ENCODE measurements around the gene ARAP3.
"Not testable (repeated sequence)": the region's sequence is repeated elsewhere in the genome, so short reads cannot be mapped to it uniquely, and the experiment has no call there.

Gene ARAP3, protein sequence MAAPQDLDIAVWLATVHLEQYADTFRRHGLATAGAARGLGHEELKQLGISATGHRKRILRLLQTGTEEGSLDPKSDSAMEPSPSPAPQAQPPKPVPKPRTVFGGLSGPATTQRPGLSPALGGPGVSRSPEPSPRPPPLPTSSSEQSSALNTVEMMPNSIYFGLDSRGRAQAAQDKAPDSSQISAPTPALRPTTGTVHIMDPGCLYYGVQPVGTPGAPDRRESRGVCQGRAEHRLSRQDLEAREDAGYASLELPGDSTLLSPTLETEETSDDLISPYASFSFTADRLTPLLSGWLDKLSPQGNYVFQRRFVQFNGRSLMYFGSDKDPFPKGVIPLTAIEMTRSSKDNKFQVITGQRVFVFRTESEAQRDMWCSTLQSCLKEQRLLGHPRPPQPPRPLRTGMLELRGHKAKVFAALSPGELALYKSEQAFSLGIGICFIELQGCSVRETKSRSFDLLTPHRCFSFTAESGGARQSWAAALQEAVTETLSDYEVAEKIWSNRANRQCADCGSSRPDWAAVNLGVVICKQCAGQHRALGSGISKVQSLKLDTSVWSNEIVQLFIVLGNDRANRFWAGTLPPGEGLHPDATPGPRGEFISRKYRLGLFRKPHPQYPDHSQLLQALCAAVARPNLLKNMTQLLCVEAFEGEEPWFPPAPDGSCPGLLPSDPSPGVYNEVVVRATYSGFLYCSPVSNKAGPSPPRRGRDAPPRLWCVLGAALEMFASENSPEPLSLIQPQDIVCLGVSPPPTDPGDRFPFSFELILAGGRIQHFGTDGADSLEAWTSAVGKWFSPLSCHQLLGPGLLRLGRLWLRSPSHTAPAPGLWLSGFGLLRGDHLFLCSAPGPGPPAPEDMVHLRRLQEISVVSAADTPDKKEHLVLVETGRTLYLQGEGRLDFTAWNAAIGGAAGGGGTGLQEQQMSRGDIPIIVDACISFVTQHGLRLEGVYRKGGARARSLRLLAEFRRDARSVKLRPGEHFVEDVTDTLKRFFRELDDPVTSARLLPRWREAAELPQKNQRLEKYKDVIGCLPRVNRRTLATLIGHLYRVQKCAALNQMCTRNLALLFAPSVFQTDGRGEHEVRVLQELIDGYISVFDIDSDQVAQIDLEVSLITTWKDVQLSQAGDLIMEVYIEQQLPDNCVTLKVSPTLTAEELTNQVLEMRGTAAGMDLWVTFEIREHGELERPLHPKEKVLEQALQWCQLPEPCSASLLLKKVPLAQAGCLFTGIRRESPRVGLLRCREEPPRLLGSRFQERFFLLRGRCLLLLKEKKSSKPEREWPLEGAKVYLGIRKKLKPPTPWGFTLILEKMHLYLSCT (N-terminal part only)

DNA sequence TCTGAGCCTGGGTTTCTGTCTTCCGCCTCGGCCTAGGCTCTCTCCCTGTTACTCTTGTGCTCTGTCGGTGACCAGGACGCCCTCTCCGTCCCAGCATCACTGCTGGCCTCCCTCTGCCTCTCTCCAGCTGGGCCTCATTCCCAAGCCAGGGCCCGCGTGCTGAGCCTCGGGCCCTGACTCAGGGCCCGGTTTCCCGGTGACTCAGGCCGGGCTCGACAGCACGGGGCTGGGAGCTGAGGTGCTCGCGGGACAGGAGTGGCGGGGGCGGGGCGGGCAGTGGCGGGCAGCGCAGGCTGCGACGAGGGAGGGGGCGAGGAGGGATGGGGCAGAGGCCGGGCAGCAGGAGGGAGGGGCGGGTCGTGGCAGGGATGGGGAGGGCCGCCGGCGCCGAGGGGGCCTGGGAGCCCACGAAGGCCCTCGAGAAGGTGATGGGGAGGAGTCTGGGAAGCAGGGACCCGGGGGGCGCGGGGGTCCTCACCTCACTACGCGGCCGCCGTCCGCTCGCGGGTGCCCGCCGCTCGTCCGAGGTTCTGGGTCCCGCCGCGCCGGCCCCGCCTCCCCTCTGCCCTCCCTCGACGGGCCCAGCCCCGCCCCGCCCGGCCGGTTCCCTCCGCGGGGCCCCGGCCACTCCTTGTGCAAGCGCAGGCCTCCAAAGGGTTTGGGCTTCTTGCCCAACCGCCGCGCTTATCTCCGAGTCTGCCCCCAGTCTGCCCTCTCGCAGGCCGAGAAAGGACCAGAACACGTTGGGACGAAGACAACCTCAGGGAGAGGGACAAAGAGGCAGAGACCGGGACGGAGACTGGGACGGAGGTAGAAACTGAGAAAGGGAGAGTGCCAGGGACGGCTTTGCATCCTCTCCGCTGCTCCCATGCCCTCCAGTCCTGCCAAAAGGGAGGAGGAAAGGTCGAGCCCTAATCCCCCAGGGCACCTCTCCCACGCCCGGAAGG is at the start of gene ARAP3:
TSS of gene ARAP3 (minus strand) at position 536 of the 947 bp plus-strand sequence. CDS start 1,744 bp downstream, outside the sequence.
- no peaks in the 10 kb centered on the region for H3K36me3 ChIP-seq (ENCODE audit: insufficient read depth, low read length)
- H2AFZ ChIP-seq (ENCODE audit: low read depth, low read length) = peak within 1 kb of the TSS; percentile 26
- H3K9me3 ChIP-seq (ENCODE audit: low read length) = no peaks in the 10 kb centered on the region
- no peaks in the 10 kb centered on the region for H3K27me3 ChIP-seq (ENCODE audit: insufficient read depth, low read length)
- H3K4me3 ChIP-seq (ENCODE audit: low read length) = peak within 1 kb of the TSS; percentile 41
- H3K4me1 ChIP-seq (ENCODE audit: insufficient read depth, low read length) = peaks cover 17% of the 10 kb centered on the region

DNA sequence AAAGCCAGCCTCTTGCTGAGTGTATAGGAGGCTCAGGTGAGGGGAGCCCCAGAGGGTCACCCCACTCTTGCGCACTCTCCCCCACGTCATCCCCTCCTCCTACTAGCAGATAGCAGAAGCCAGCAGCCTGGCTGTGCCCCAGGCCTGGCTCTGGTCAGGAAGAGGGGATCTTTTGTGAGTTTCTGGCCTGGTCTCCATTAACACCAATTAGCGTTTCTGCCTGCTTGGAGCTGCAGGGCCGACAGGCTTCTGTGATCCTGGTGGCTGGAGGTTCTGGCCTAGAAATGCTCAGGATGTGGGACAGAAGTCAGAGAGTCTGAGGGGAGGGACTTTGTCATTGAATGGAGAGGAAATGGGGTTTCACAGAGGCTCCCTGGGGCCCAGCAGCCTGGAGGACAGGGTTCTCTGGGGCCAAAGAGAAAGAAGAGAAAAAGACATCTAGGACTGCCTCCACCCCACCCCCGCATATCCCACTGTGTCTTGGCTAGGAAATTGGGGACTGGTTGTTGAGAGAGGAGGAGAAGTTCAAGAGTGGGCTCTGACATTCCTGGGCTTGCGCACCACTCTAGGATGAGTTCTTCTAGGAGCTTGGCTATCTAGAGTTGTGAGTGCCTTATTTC is 47.5 kb upstream of the ARAP3 start:
- H2AFZ ChIP-seq (ENCODE audit: low read depth, low read length) = no peak overlapping the region
- peaks cover 12% of the 10 kb centered on the region for H3K27me3 ChIP-seq (ENCODE audit: insufficient read depth, low read length)
- no peaks in the 10 kb centered on the region for H3K9me3 ChIP-seq (ENCODE audit: low read length)
- no peaks in the 10 kb centered on the region for H3K36me3 ChIP-seq (ENCODE audit: insufficient read depth, low read length)
- no peak overlapping the region for H3K4me3 ChIP-seq (ENCODE audit: low read length)
- no peaks in the 10 kb centered on the region for H3K4me1 ChIP-seq (ENCODE audit: insufficient read depth, low read length)

DNA sequence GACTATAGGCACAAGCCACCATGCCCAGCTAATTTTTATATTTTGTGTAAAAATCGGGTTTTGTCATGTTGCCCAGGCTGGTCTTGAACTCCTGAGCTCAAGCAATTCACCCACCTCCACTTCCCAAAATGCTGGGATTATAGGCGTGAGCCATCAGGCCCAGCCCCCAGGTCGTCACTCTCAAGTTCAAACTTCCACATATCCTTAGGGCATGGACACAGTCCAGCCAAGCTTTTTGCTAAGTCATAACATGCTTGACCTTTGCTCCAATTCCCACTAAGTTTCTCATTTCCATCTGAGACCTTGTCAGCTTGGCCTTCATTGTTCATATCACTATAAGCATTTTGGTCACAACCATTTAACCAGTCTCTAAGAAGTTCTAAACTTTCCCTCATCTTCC is 43.9 kb upstream of the ARAP3 start:
- no peaks in the 10 kb centered on the region for H3K9me3 ChIP-seq (ENCODE audit: low read length)
- H2AFZ ChIP-seq (ENCODE audit: low read depth, low read length) = no peak overlapping the region
- no peaks in the 10 kb centered on the region for H3K36me3 ChIP-seq (ENCODE audit: insufficient read depth, low read length)
- peaks cover 9% of the 10 kb centered on the region for H3K27me3 ChIP-seq (ENCODE audit: insufficient read depth, low read length)
- H3K4me3 ChIP-seq (ENCODE audit: low read length) = no peak overlapping the region
- H3K4me1 ChIP-seq (ENCODE audit: insufficient read depth, low read length) = no peaks in the 10 kb centered on the region

DNA sequence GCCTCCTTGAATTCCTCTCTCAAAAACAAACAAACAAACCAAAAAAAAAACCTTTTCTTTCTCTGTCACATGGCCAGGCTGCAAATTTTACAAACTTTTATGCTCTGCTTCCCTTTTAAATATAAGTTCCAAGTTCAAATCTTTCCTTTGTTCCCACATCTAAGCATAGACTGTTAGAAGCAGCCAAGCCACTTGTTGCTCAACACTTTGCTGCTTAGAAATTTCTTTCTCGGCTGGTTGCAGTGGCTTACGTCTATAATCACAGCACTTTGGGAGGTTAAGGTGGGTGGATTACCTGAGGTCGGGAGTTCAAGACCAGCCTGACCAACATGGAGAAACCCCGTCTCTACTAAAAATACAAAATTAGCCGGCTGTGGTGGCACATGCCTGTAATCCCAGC is 43.1 kb upstream of the ARAP3 start:
- not testable (repeated sequence) for H3K27me3 ChIP-seq (ENCODE audit: insufficient read depth, low read length); H3K4me3 ChIP-seq (ENCODE audit: low read length); H2AFZ ChIP-seq (ENCODE audit: low read depth, low read length); H3K4me1 ChIP-seq (ENCODE audit: insufficient read depth, low read length); H3K9me3 ChIP-seq (ENCODE audit: low read length); H3K36me3 ChIP-seq (ENCODE audit: insufficient read depth, low read length)

DNA sequence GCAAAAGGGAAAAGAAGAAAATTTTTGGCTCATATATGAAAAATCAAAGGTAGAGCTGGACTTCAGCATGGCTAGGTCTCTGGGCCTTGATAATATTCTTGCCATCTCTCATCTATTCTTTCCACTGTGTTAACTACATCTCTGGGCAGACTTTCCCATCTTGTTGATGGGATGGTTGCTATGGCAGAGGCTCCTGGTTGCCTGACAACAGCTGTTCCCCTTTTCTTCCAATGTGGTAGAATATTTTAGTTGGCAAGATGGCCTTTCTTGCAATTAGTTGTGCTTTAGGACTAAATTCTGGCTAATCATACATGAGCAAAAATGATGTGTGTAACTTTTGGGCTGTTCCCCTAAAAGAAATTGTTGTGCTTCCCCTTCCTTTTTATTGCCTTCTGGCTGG is 40.2 kb upstream of the ARAP3 start:
- H3K4me1 ChIP-seq (ENCODE audit: insufficient read depth, low read length) = peaks cover 5% of the 10 kb centered on the region
- no peaks in the 10 kb centered on the region for H3K9me3 ChIP-seq (ENCODE audit: low read length)
- H2AFZ ChIP-seq (ENCODE audit: low read depth, low read length) = no peak overlapping the region
- no peaks in the 10 kb centered on the region for H3K36me3 ChIP-seq (ENCODE audit: insufficient read depth, low read length)
- H3K4me3 ChIP-seq (ENCODE audit: low read length) = no peak overlapping the region
- no peaks in the 10 kb centered on the region for H3K27me3 ChIP-seq (ENCODE audit: insufficient read depth, low read length)

DNA sequence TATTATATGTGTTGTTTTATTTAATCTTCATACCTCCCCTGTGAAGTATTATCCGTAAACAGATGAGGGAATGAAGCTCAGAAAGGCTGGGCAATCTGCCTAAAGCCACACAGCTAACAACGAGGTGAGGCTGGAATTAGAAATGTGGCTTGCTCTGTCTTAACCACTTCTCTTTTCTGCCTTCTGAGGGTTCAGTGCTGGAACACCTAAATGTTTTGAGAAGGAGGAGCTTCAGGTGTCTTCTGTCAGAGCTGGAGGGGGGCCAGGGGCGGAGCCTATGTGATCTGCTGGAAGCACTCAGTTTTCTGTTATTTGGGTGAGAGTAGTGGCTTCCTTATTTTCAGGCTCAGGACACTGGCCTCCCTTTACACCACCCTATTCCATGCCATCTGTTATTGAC is 35.0 kb upstream of the ARAP3 start:
- no peak overlapping the region for H2AFZ ChIP-seq (ENCODE audit: low read depth, low read length)
- peaks cover 5% of the 10 kb centered on the region for H3K4me1 ChIP-seq (ENCODE audit: insufficient read depth, low read length)
- H3K9me3 ChIP-seq (ENCODE audit: low read length) = no peaks in the 10 kb centered on the region
- no peak overlapping the region for H3K4me3 ChIP-seq (ENCODE audit: low read length)
- no peaks in the 10 kb centered on the region for H3K27me3 ChIP-seq (ENCODE audit: insufficient read depth, low read length)
- H3K36me3 ChIP-seq (ENCODE audit: insufficient read depth, low read length) = no peaks in the 10 kb centered on the region

DNA sequence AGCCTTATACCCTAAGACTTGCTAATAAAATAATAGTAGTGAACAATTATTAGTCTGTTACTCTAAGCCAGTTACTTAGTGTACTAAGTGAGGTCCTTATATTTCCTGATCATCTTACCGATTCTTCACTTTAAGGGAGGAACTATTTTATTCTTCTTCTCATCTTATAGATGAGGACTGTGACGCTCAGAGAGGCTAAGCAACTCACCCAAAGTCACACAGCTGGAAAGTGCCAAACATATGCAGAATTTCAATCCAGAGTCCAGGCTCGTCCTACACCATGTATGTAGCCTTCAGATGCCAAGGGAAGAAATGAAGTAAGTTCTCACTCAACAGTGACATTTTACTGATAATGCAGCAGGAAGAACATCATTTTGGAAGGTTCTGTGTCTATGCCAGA is 34.4 kb upstream of the ARAP3 start:
- peaks cover 5% of the 10 kb centered on the region for H3K4me1 ChIP-seq (ENCODE audit: insufficient read depth, low read length)

DNA sequence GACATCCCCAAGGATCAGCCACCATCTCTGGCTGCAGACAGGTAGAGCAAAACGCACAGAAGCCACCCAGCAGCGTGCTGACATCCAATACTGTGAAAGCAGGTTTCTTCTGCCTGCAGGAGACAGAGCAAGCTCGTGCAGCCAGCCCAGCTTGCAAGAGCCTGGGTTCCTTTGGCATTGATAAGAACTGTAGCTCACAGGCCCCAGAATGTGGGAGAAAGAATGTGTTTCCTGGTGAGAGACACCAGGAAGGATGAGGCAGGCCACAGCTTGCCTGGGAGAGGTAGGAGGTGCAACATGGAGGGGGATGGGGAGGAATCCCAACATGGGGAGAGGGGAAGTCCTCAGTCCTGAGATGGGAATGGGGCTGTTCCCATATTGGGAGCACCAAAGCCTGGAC is 34.0 kb upstream of the ARAP3 start:
- H3K36me3 ChIP-seq (ENCODE audit: insufficient read depth, low read length) = no peaks in the 10 kb centered on the region
- H3K27me3 ChIP-seq (ENCODE audit: insufficient read depth, low read length) = no peaks in the 10 kb centered on the region
- peaks cover 5% of the 10 kb centered on the region for H3K4me1 ChIP-seq (ENCODE audit: insufficient read depth, low read length)
- no peak overlapping the region for H2AFZ ChIP-seq (ENCODE audit: low read depth, low read length)
- H3K4me3 ChIP-seq (ENCODE audit: low read length) = no peak overlapping the region
- H3K9me3 ChIP-seq (ENCODE audit: low read length) = no peaks in the 10 kb centered on the region

More for the DNA sequence above, 34.4 kb upstream of the ARAP3 start:
- H3K36me3 ChIP-seq (ENCODE audit: insufficient read depth, low read length) = no peaks in the 10 kb centered on the region
- no peaks in the 10 kb centered on the region for H3K9me3 ChIP-seq (ENCODE audit: low read length)
- H3K4me3 ChIP-seq (ENCODE audit: low read length) = no peak overlapping the region
- H3K27me3 ChIP-seq (ENCODE audit: insufficient read depth, low read length) = no peaks in the 10 kb centered on the region
- H2AFZ ChIP-seq (ENCODE audit: low read depth, low read length) = no peak overlapping the region

DNA sequence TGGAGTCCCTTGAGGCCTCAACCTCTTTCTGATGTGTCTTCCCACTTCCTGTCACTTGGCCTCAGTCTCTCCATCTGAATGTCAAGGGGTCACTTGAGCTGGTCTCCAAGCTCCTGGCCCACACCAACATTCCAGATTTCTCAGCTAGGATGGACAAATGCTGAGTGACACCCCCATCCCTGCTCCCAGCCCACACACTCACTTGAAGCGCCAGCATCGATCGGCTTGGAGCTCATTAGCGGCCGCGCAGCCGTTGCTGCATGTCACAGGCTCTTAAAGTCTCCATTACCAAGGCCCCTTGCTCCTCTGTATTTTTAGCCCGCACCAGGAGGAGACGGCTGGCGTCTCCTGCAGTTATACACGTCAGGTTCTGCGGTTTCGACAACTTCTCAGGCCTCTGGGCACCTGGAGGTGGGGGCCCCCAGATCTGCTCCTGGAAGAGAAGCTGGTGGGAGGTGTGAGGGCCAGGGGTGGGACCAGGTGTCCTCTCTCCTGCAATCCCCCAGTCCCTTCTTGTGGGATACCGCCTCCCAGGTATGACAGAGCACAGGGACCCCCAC is 33.4 kb upstream of the ARAP3 start:
- H3K36me3 ChIP-seq (ENCODE audit: insufficient read depth, low read length) = no peaks in the 10 kb centered on the region
- no peaks in the 10 kb centered on the region for H3K9me3 ChIP-seq (ENCODE audit: low read length)
- no peak overlapping the region for H3K4me3 ChIP-seq (ENCODE audit: low read length)
- H3K4me1 ChIP-seq (ENCODE audit: insufficient read depth, low read length) = peaks cover 5% of the 10 kb centered on the region
- no peaks in the 10 kb centered on the region for H3K27me3 ChIP-seq (ENCODE audit: insufficient read depth, low read length)
- no peak overlapping the region for H2AFZ ChIP-seq (ENCODE audit: low read depth, low read length)

DNA sequence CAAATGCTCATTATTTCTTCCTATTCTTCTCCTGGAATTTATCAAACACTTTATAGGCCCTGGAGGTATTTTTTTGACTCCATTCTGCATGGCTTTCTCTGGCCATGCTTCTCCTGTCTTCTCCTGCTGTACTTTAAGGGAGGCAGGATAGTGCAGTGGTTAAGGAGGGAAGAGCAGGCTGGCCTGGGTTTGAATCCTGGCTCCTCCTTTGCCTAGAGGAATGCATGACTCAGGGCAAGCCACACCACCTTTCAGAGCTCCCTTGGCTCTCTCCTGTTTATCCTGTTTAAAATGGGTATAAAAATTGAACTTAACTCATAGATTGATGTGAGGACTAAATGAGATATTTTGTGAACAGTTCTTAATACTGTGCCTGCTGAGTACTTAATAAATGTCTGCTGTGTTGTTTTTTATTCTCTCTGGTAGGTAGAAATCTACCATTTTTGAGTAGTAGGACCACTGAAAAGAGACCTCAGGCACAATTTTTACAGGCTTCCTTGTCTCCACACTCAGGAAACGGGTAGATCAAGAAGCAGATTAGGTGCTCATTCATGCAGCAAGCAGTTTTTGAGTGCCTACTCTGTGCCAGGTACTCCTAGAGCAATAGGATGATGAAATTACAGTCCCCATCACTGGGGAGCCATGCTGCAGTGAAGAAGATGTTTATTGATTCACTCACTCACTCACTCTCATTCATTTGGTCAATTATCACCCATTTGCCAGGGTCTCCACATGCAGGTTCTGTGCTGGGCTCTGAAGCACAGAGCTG is 32.7 kb upstream of the ARAP3 start:
- no peaks in the 10 kb centered on the region for H3K27me3 ChIP-seq (ENCODE audit: insufficient read depth, low read length)
- no peak overlapping the region for H2AFZ ChIP-seq (ENCODE audit: low read depth, low read length)
- peaks cover 5% of the 10 kb centered on the region for H3K4me1 ChIP-seq (ENCODE audit: insufficient read depth, low read length)
- no peaks in the 10 kb centered on the region for H3K9me3 ChIP-seq (ENCODE audit: low read length)
- no peaks in the 10 kb centered on the region for H3K36me3 ChIP-seq (ENCODE audit: insufficient read depth, low read length)
- no peak overlapping the region for H3K4me3 ChIP-seq (ENCODE audit: low read length)
